ENCODE data around the gene THSD7A. TPM values are rescaled to one million over a fixed set of nuclear protein-coding genes. Genes with fewer than 3 reads are reported as not detected.

The THSD7A gene
- total RNA-seq, 2 donors from 2014 or later: 1.6 to 6.1 TPM

GRCh38 chr7:11767148-11767547, 64.8 kb downstream of the THSD7A start:
- no peaks in the 10 kb centered on the region for H3K36me3 ChIP-seq
- H3K27ac ChIP-seq: no peak overlapping the region
- ATAC-seq (ENCODE audit: insufficient number of reproducible peaks, low FRiP score, low read depth): no peak
- no peak for DNase-seq (ENCODE audit: low spot score)
- TF ChIP-seq, protein P1, sequence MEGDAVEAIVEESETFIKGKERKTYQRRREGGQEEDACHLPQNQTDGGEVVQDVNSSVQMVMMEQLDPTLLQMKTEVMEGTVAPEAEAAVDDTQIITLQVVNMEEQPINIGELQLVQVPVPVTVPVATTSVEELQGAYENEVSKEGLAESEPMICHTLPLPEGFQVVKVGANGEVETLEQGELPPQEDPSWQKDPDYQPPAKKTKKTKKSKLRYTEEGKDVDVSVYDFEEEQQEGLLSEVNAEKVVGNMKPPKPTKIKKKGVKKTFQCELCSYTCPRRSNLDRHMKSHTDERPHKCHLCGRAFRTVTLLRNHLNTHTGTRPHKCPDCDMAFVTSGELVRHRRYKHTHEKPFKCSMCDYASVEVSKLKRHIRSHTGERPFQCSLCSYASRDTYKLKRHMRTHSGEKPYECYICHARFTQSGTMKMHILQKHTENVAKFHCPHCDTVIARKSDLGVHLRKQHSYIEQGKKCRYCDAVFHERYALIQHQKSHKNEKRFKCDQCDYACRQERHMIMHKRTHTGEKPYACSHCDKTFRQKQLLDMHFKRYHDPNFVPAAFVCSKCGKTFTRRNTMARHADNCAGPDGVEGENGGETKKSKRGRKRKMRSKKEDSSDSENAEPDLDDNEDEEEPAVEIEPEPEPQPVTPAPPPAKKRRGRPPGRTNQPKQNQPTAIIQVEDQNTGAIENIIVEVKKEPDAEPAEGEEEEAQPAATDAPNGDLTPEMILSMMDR (IDR thresholded peaks at IDR 0.05): no peak
- no peaks in the 10 kb centered on the region for H3K9me3 ChIP-seq
- H3K4me1 ChIP-seq (ENCODE audit: control insufficient read depth in 1 of 2, low read depth in 2 of 2): no peaks in the 10 kb centered on the region
- no peak overlapping the region for H3K4me3 ChIP-seq
- no peaks in the 10 kb centered on the region for H3K27me3 ChIP-seq (replicated peaks; ENCODE audit: insufficient read depth)

DNA sequence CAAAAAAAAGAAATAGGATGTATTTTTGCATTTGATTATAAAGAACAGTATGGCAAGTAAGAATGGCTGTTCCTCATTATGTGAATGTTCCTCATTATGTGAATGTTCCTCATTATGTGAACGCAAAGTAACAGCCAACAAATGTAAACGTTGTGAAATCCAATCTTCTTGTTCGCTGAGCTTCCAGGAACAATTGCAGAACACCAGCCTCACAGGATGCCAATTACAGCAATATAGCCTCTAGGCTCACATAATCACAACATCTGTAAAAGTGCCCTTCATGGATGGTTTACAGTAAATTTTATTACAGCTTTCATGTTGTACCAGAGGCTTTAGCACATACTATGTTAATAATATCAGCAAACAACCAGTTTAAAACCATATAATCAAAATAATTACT, 71.6 kb downstream of the THSD7A start:
- DNase-seq (ENCODE audit: low spot score) (no peak), ATAC-seq (ENCODE audit: insufficient number of reproducible peaks, low FRiP score, low read depth) (no peak)
- H3K9me3 ChIP-seq: no peaks in the 10 kb centered on the region
- H3K36me3 ChIP-seq: no peaks in the 10 kb centered on the region
- no peaks in the 10 kb centered on the region for H3K27me3 ChIP-seq (replicated peaks; ENCODE audit: insufficient read depth)
- TF ChIP-seq, protein P1 (IDR thresholded peaks at IDR 0.05): no peak
- no peaks in the 10 kb centered on the region for H3K4me1 ChIP-seq (ENCODE audit: control insufficient read depth in 1 of 2, low read depth in 2 of 2)
- no peak overlapping the region for H3K27ac ChIP-seq
- H3K4me3 ChIP-seq: no peak overlapping the region

- H3K27ac ChIP-seq: no peak overlapping the region
- no peak for ATAC-seq (ENCODE audit: insufficient number of reproducible peaks, low FRiP score, low read depth)
- TF ChIP-seq, protein P1 (IDR thresholded peaks at IDR 0.05): no peak
Observed at GRCh38 chr7:11758627-11759111, 73.3 kb downstream of the THSD7A start.

GRCh38 chr7:11757153-11757552, 74.8 kb downstream of the THSD7A start:
- DNase-seq (ENCODE audit: low spot score) (no peak), ATAC-seq (ENCODE audit: insufficient number of reproducible peaks, low FRiP score, low read depth) (no peak)
- H3K36me3 ChIP-seq: no peaks in the 10 kb centered on the region
- no peak overlapping the region for H3K4me3 ChIP-seq
- no peaks in the 10 kb centered on the region for H3K9me3 ChIP-seq
- no peak overlapping the region for H3K27ac ChIP-seq
- TF ChIP-seq, protein P1 (IDR thresholded peaks at IDR 0.05): no peak
- no peaks in the 10 kb centered on the region for H3K27me3 ChIP-seq (replicated peaks; ENCODE audit: insufficient read depth)
- H3K4me1 ChIP-seq (ENCODE audit: control insufficient read depth in 1 of 2, low read depth in 2 of 2): no peaks in the 10 kb centered on the region

More at GRCh38 chr7:11758627-11759111, 73.3 kb downstream of the THSD7A start:
- Histone ChIP-seq H3K4me3 (no peak overlapping the region), H3K4me1 (ENCODE audit: control insufficient read depth in 1 of 2, low read depth in 2 of 2) (no peaks in the 10 kb centered on the region), H3K27me3 (replicated peaks; ENCODE audit: insufficient read depth) (no peaks in the 10 kb centered on the region), H3K36me3 (no peaks in the 10 kb centered on the region), H3K9me3 (no peaks in the 10 kb centered on the region)
- no peak for DNase-seq (ENCODE audit: low spot score)

GRCh38 chr7:11754933-11755332, 77.1 kb downstream of the THSD7A start:
- H3K4me1 ChIP-seq (ENCODE audit: control insufficient read depth in 1 of 2, low read depth in 2 of 2): no peaks in the 10 kb centered on the region
- no peak overlapping the region for H3K27ac ChIP-seq
- H3K36me3 ChIP-seq: no peaks in the 10 kb centered on the region
- H3K9me3 ChIP-seq: no peaks in the 10 kb centered on the region
- no peaks in the 10 kb centered on the region for H3K27me3 ChIP-seq (replicated peaks; ENCODE audit: insufficient read depth)
- DNase-seq (ENCODE audit: low spot score) (no peak), ATAC-seq (ENCODE audit: insufficient number of reproducible peaks, low FRiP score, low read depth) (no peak)
- TF ChIP-seq, protein P1 (IDR thresholded peaks at IDR 0.05): no peak
- H3K4me3 ChIP-seq: no peak overlapping the region

Measured in thoracic aorta (tissue), 2 donors.